Esophagus muscularis mucosa (tissue), 4 donors: ENCODE results near the gene MBD2. TPM values are rescaled to one million over a fixed set of nuclear protein-coding genes. Genes with fewer than 3 reads are reported as not detected.

Experiments
- DNase-seq: peaks from one replicate; pipeline ENCODE4 v3.0.0-alpha.2; 2017; ENCODE audit errors: extremely low spot score
- H3K27ac ChIP-seq, 4 donors: fragments of 200-600 bp; sonication (generic); replicated peaks in 1 of 4; 1 replicate in 3 of 4; 2 replicates in 1 of 4; pipeline ENCODE4 v1.5.1; 2016 to 2019; ENCODE audit warnings: mild to moderate bottlenecking in 1 of 4
- H3K27me3 ChIP-seq, 4 donors: fragments of 200-600 bp; sonication (generic); one replicate each; pipeline versions ENCODE4 v1.5.1 to v1.6.0; 2016 to 2019
- H3K36me3 ChIP-seq, 4 donors: fragments of 200-600 bp; sonication (generic); one replicate each; pipeline ENCODE4 v1.5.1; 2016 to 2019
- H3K4me1 ChIP-seq, 4 donors: fragments of 200-600 bp; sonication (generic); one replicate each; pipeline ENCODE4 v1.5.1; 2016 to 2019
- H3K4me3 ChIP-seq, 4 donors: fragments of 200-600 bp; sonication (generic); 1 replicate in 2 of 4; 2 replicates in 2 of 4; pipeline ENCODE4 v1.5.1; 2016 to 2019; ENCODE audit warnings: mild to moderate bottlenecking in 4 of 4, moderate library complexity in 1 of 4
- H3K9me3 ChIP-seq, 4 donors: fragments of 200-600 bp; sonication (generic); 1 replicate in 3 of 4; 2 replicates in 1 of 4; pipeline ENCODE4 v1.5.1; 2016 to 2019
- EP300 ChIP-seq: sonication (generic); formaldehyde crosslinking; IDR thresholded peaks from one replicate; pipeline ENCODE4 v1.6.1; 2017; ENCODE audit warnings: antibody characterized with exemption
- POLR2A ChIP-seq: fragments of 450-650 bp; IDR thresholded peaks from one replicate; pipeline ENCODE4 v1.6.1; 2017; ENCODE audit warnings: antibody characterized with exemption, moderate library complexity, mild to moderate bottlenecking, low read depth
- POLR2AphosphoS5 ChIP-seq, 2 donors: sonication (generic); formaldehyde crosslinking; IDR thresholded peaks; one replicate each; pipeline ENCODE4 v1.6.1; 2017; ENCODE audit warnings: antibody characterized with exemption in 2 of 2
- whole genome bisulfite sequencing: methylation state at CpG from one replicate; pipeline ENCODE4 v1.1.5; 2018; 5-methylcytosine and 5-hydroxymethylcytosine counted together
- intact Hi-C: fragments of 100-400 bp; cut with DNase I; formaldehyde crosslinking; loops from one replicate; pipeline ENCODE4 v1.15.1; 2023
- total RNA-seq, 4 donors: library from RNA; depleted of rRNA; stranded (reverse); fragments of >200 nt; gene quantifications; one replicate each; pipeline versions ENCODE4 v1.1.0 to v1.2.1, GENCODE V29; 2016
- TF ChIP-seq, protein P1 (sequence below), 3 experiments: fragments of 200-600 bp in 2 of 3; fragments of 450-650 bp in 1 of 3; sonication (generic) in 2 of 3; IDR thresholded peaks; one replicate each; pipeline ENCODE4 v1.5.1; 2017 to 2019; ENCODE audit warnings: antibody characterized with exemption in 3 of 3, mild to moderate bottlenecking in 2 of 3, moderate library complexity in 1 of 3

The MBD2 gene
- total RNA-seq, 4 donors from 2014 or later: 30.7 to 43.9 (median 40.8) TPM

DNA sequence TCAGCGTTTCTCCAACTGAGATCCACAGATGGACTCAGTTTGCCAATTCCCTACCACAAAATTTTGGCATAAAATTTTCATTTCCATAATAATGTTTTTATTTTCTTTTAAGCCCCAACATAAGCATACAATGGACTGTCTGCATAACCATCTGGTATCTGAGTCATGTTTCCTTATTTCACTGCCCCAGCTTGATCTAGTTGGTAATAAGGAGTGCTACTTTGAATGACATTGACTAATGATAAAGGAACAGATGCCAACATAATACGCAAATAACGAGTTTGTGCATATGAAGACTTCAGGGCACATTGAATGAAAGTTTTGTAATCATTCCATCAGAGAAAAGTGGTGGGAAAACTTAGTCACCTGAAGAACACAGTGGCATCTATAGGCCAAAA lies 8.8 kb upstream of the MBD2 start:
- DNase-seq: no peak
- Histone ChIP-seq H3K9me3 (no peaks in the 10 kb centered on the region), H3K27me3 (no peaks in the 10 kb centered on the region), H3K27ac (no peak overlapping the region), H3K4me3 (no peak overlapping the region), H3K4me1 (no peaks in the 10 kb centered on the region), H3K36me3 (no peaks in the 10 kb centered on the region)
- TF ChIP-seq EP300 (no peak), POLR2AphosphoS5 (IDR thresholded peaks at IDR 0.05) (no peak)
- WGBS: 73% methylated on average over 3 of the region's 3 CpGs
- intact Hi-C loops: no loop called here

DNA sequence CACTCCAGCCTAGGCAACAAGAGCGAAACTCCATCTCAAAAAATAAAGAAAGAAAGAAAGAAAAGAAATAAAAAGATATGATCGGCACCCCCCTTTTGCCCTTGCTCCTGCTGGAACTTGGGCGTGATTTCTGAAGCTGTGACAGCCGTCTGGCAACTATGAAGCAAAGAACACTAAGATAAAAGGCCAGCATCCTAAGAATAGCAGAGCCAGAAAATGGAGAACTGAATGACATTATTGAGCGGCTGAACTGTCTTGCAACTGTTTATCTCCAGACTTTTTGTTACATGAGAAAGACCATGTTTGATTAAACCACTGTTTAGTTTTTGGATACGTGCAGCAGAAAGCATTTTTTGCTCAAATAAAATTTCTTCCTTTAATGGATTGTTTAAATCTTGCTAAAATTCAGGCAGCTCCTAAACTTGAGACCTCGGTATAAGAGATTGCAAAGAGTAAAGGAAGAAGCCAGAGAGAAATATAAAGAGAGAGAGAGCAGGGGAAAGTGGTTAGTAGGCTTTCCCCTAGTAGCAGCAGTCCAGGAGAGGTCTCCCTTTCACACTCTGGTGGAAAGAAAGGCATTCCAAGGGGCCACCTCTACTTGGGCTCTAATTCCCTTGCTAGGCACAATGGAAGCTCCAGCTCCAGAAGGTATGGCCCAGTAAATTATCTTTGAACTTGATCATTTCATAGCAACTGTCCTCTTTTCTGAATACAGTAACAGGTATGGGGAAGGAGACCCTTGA lies 8.2 kb upstream of the MBD2 start:
- WGBS: 83% methylated on average over 7 of the region's 7 CpGs
- no peak for TF ChIP-seq EP300
- TF ChIP-seq POLR2A: no peak
- TF ChIP-seq, protein P1, sequence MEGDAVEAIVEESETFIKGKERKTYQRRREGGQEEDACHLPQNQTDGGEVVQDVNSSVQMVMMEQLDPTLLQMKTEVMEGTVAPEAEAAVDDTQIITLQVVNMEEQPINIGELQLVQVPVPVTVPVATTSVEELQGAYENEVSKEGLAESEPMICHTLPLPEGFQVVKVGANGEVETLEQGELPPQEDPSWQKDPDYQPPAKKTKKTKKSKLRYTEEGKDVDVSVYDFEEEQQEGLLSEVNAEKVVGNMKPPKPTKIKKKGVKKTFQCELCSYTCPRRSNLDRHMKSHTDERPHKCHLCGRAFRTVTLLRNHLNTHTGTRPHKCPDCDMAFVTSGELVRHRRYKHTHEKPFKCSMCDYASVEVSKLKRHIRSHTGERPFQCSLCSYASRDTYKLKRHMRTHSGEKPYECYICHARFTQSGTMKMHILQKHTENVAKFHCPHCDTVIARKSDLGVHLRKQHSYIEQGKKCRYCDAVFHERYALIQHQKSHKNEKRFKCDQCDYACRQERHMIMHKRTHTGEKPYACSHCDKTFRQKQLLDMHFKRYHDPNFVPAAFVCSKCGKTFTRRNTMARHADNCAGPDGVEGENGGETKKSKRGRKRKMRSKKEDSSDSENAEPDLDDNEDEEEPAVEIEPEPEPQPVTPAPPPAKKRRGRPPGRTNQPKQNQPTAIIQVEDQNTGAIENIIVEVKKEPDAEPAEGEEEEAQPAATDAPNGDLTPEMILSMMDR (IDR thresholded peaks at IDR 0.05): no peak
- TF ChIP-seq POLR2AphosphoS5 (IDR thresholded peaks at IDR 0.05): no peak
- Histone ChIP-seq H3K27me3 (no peaks in the 10 kb centered on the region), H3K27ac (no peak overlapping the region), H3K4me3 (no peak overlapping the region), H3K4me1 (no peaks in the 10 kb centered on the region), H3K36me3 (no peaks in the 10 kb centered on the region), H3K9me3 (no peaks in the 10 kb centered on the region)
- intact Hi-C loops: no loop called here
- no peak for DNase-seq

DNA sequence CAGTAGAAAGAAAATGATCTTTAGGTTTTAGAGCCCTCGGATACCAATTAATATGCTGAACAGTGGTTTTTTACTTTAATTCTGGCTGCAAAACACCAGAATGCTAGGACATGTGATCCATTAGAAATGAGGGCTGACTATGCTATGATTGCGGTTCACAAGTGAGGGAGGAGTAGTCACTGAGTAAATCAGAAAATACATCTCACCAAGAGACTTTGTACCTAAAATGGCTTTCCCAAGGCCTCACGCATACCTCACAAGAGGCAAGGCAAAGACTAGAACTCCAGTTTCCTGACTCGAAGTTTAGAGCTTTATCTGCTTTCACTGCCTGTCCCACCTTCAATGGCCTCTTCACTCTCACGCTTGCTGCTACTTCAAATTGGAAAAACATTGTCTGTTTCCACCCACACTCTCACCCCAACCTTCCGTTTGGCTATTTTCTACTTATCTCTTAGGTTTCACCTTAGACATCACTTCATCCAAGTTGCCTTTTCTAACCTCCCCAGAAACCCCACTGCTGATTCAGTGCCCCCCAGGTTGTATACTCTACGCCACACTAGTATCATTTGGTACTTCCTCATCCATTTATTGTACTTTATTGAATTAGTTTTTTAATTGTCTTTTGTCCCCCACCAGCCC lies 5.1 kb upstream of the MBD2 start:
- Histone ChIP-seq H3K27ac (no peak overlapping the region), H3K36me3 (no peaks in the 10 kb centered on the region), H3K27me3 (no peaks in the 10 kb centered on the region), H3K9me3 (no peaks in the 10 kb centered on the region), H3K4me3 (no peak overlapping the region), H3K4me1 (peaks cover 0 to 5% (median 2%) of the 10 kb centered on the region in 4 donors)
- no peak for DNase-seq
- no peak for TF ChIP-seq POLR2AphosphoS5 (IDR thresholded peaks at IDR 0.05)
- TF ChIP-seq EP300: no peak
- TF ChIP-seq, protein P1 (IDR thresholded peaks at IDR 0.05): no peak
- no peak for TF ChIP-seq POLR2A
- 91% methylated on average over 7 of the region's 7 CpGs for WGBS
- intact Hi-C loops: no loop called here

DNA sequence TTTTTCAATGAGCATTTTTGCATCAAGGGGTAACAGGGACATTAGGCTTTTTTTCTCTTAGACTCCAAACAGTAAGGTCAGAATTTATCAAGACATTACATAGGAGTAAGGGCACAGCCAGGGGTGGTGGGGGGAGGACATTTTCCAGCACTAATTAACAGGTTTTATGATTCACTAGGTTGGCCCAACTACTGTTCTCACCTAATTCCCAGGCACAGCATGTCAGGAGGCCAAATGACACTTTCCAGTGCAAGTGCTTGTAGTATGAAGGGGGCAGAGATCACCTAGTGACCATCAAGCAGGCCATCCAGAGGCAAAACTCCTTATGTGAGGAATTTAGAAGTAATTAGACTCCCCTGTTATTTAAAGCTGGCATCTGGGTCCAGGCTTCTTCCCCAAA lies 3.9 kb upstream of the MBD2 start:
- intact Hi-C loops: no loop called here
- DNase-seq: no peak

More for the DNA sequence above, 3.9 kb upstream of the MBD2 start:
- H3K4me1 ChIP-seq: peaks cover 0 to 10% (median 5%) of the 10 kb centered on the region in 4 donors
- H3K27me3 ChIP-seq: no peaks in the 10 kb centered on the region
- TF ChIP-seq, protein P1 (IDR thresholded peaks at IDR 0.05): no peak
- TF ChIP-seq POLR2A (no peak), EP300 (no peak), POLR2AphosphoS5 (IDR thresholded peaks at IDR 0.05) (no peak)
- no peaks in the 10 kb centered on the region for H3K36me3 ChIP-seq
- no peak overlapping the region for H3K27ac ChIP-seq
- H3K4me3 ChIP-seq: no peak overlapping the region
- H3K9me3 ChIP-seq: no peaks in the 10 kb centered on the region
